Measurements from ENCODE around the gene HES2. TPM values are rescaled to one million over a fixed set of nuclear protein-coding genes. Genes with fewer than 3 reads are reported as not detected.

Gene HES2
- total RNA-seq, 2 donors from 2014 or later: not detected

GRCh38 chr1:6370006-6370405 is 49.7 kb downstream of the HES2 start:
- Mint-ChIP-seq H3K4me1 (no peaks in the 10 kb centered on the region), H3K27me3 (ENCODE audit: insufficient read depth) (no peaks in the 10 kb centered on the region), H3K27ac (no peak overlapping the region), H3K4me3 (no peak overlapping the region), H3K9me3 (peaks cover 2% of the 10 kb centered on the region), H3K36me3 (ENCODE audit: low read depth) (peaks cover 2% of the 10 kb centered on the region)
- H3K27me3 ChIP-seq (ENCODE audit: control insufficient read depth, insufficient read depth, low read length, poor library complexity, severe bottlenecking): no peaks in the 10 kb centered on the region
- no peaks in the 10 kb centered on the region for H3K4me1 ChIP-seq (ENCODE audit: control insufficient read depth, insufficient read depth, low read length)
- peaks cover 2% of the 10 kb centered on the region for H3K36me3 ChIP-seq (ENCODE audit: control insufficient read depth, insufficient read depth, low read length)
- H3K9ac ChIP-seq (ENCODE audit: extremely low read depth, low read length, poor library complexity, severe bottlenecking): no peak overlapping the region
- 89 to 100% methylated on average over 1 to 4 of the region's 4 CpGs for WGBS, 2 experiments (ENCODE audit: insufficient coverage in 1 of 2, insufficient read length in 1 of 2)
- no peak for TF ChIP-seq CTCF (conservative IDR thresholded peaks at IDR 0.05)
- H3K27ac ChIP-seq (ENCODE audit: low read depth, low read length): no peak overlapping the region
- H3K4me3 ChIP-seq (ENCODE audit: low read length): no peak overlapping the region
- no peak for DNase-seq
- H3K9me3 ChIP-seq (ENCODE audit: control insufficient read depth, low read length): no peaks in the 10 kb centered on the region

- no peak for TF ChIP-seq CTCF (conservative IDR thresholded peaks at IDR 0.05)
- H3K27me3 ChIP-seq (ENCODE audit: control insufficient read depth, insufficient read depth, low read length, poor library complexity, severe bottlenecking): no peaks in the 10 kb centered on the region
- Mint-ChIP-seq H3K36me3 (ENCODE audit: low read depth) (peaks cover 15% of the 10 kb centered on the region), H3K27ac (no peak overlapping the region), H3K4me3 (no peak overlapping the region), H3K27me3 (ENCODE audit: insufficient read depth) (no peaks in the 10 kb centered on the region), H3K4me1 (no peaks in the 10 kb centered on the region), H3K9me3 (peaks cover 18% of the 10 kb centered on the region)
- peaks cover 3% of the 10 kb centered on the region for H3K36me3 ChIP-seq (ENCODE audit: control insufficient read depth, insufficient read depth, low read length)
- 92 to 94% methylated on average over 8 to 9 of the region's 9 CpGs for WGBS, 2 experiments (ENCODE audit: insufficient coverage in 1 of 2, insufficient read length in 1 of 2)
- DNase-seq: no peak
- peaks cover 8% of the 10 kb centered on the region for H3K9me3 ChIP-seq (ENCODE audit: control insufficient read depth, low read length)
- no peak overlapping the region for H3K9ac ChIP-seq (ENCODE audit: extremely low read depth, low read length, poor library complexity, severe bottlenecking)
- H3K27ac ChIP-seq (ENCODE audit: low read depth, low read length): no peak overlapping the region
- no peak overlapping the region for H3K4me3 ChIP-seq (ENCODE audit: low read length)
- H3K4me1 ChIP-seq (ENCODE audit: control insufficient read depth, insufficient read depth, low read length): no peaks in the 10 kb centered on the region
These were observed 52.2 kb downstream of the HES2 start for GRCh38 chr1:6367381-6368012.

- Mint-ChIP-seq H3K36me3 (ENCODE audit: low read depth) (peaks cover 15% of the 10 kb centered on the region), H3K4me3 (no peak overlapping the region), H3K4me1 (peaks cover 15% of the 10 kb centered on the region), H3K27me3 (ENCODE audit: insufficient read depth) (no peaks in the 10 kb centered on the region), H3K9me3 (peaks cover 18% of the 10 kb centered on the region), H3K27ac (no peak overlapping the region)
- Histone ChIP-seq H3K4me3 (ENCODE audit: low read length) (no peak overlapping the region), H3K9ac (ENCODE audit: extremely low read depth, low read length, poor library complexity, severe bottlenecking) (no peak overlapping the region), H3K4me1 (ENCODE audit: control insufficient read depth, insufficient read depth, low read length) (peaks cover 13% of the 10 kb centered on the region), H3K27me3 (ENCODE audit: control insufficient read depth, insufficient read depth, low read length, poor library complexity, severe bottlenecking) (no peaks in the 10 kb centered on the region), H3K9me3 (ENCODE audit: control insufficient read depth, low read length) (peaks cover 8% of the 10 kb centered on the region), H3K27ac (ENCODE audit: low read depth, low read length) (no peak overlapping the region), H3K36me3 (ENCODE audit: control insufficient read depth, insufficient read depth, low read length) (peaks cover 3% of the 10 kb centered on the region)
- WGBS, 2 experiments (ENCODE audit: insufficient coverage in 1 of 2, insufficient read length in 1 of 2): 86 to 94% methylated on average over 2 to 4 of the region's 5 CpGs
- no peak for DNase-seq
- TF ChIP-seq CTCF (conservative IDR thresholded peaks at IDR 0.05): no peak
These were observed 54.7 kb downstream of the HES2 start for GRCh38 chr1:6365047-6365446.

Measured in endodermal cell (in vitro differentiated cells).